HCT116 (cell line): ENCODE results near the gene MYLK.

Experiments used
- CTCF ChIP-seq, 3 experiments: fragments of 200-600 bp in 1 of 3; sonication (generic) in 1 of 3; IDR thresholded peaks in 2 of 3; conservative IDR thresholded peaks in 1 of 3; 2 replicates each; pipeline ENCODE4 v1.5.1; 2012 to 2017; ENCODE audit warnings: low read depth in 2 of 3, low read length in 2 of 3, antibody characterized with exemption in 1 of 3, borderline replicate concordance in 1 of 3, control low read depth in 1 of 3, mild to moderate bottlenecking in 1 of 3, mixed read lengths in 1 of 3, mixed run types in 1 of 3, moderate library complexity in 1 of 3; ENCODE audit not compliant: insufficient read depth in 1 of 3
- EZH2 ChIP-seq: fragments of 200-600 bp; sonication (generic); IDR thresholded peaks from 2 replicates; pipeline ENCODE4 v1.6.1; 2017; ENCODE audit warnings: antibody characterized with exemption, mixed run types
- EZH2phosphoT487 ChIP-seq: fragments of 200-600 bp; IDR thresholded peaks from 2 replicates; pipeline ENCODE4 v1.6.1; 2018; ENCODE audit warnings: antibody characterized with exemption, borderline replicate concordance
- FOSL1 ChIP-seq: IDR thresholded peaks from 2 replicates; pipeline ENCODE4 v1.6.1; 2012; ENCODE audit warnings: low read depth
- POLR2A ChIP-seq: IDR thresholded peaks from 2 replicates; pipeline ENCODE4 v1.7.0; 2011; ENCODE audit warnings: borderline replicate concordance; ENCODE audit not compliant: insufficient read depth, insufficient read length; ENCODE audit errors: extremely low read depth
- POLR2AphosphoS5 ChIP-seq: IDR thresholded peaks from 2 replicates; pipeline ENCODE4 v1.6.1; 2011; ENCODE audit warnings: mild to moderate bottlenecking, low read depth, low read length, moderate library complexity
- RAD21 ChIP-seq: IDR thresholded peaks from 2 replicates; pipeline ENCODE4 v1.6.1; 2012; ENCODE audit warnings: low read depth, mild to moderate bottlenecking
- TCF7L2 ChIP-seq: IDR thresholded peaks from 2 replicates; pipeline ENCODE4 v1.7.0; 2011; ENCODE audit warnings: borderline replicate concordance, inconsistent platforms; ENCODE audit not compliant: insufficient read depth, insufficient read length; ENCODE audit errors: extremely low read depth
- ZFX ChIP-seq: fragments of 450-650 bp; IDR thresholded peaks from 2 replicates; pipeline ENCODE4 v1.6.1; 2017
- ZNF274 ChIP-seq: fragments of 200-500 bp; sonication (Bioruptor generic); IDR thresholded peaks from 2 replicates; pipeline ENCODE4 v1.6.1; 2014; ENCODE audit warnings: mild to moderate bottlenecking, low read depth, low read length, inconsistent platforms
- TF ChIP-seq, protein P1 (sequence below): IDR thresholded peaks from 2 replicates; pipeline ENCODE4 v1.6.1; 2012

DNA sequence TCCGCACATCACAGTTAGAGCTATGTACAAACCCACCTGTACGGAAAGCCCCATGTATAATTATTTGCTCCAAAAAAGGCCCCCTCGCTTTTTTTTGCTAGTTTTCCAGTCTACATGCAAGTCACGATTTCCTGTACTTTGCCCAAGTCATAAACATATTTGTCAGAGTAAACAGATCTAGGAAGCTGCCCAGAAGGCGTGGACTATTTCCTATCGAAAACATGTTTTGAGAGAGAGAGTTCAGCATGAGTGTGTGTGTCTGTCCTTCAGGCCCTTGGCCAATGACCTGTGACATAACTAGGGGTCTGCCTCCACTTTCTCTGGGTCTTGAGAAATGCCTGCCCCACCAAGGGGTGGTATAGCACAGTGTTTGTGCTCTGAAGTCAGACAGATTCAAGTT lies 226.6 kb downstream of the MYLK start:
- no peak for TF ChIP-seq CTCF (IDR thresholded peaks at IDR 0.05 in 2 of 3, conservative IDR thresholded peaks at IDR 0.05 in 1 of 3; ENCODE audit: borderline replicate concordance in 1 of 3, insufficient read depth in 1 of 3, low read depth in 2 of 3, low read length in 2 of 3)
- TF ChIP-seq FOSL1: no peak
- no peak for TF ChIP-seq EZH2phosphoT487
- TF ChIP-seq EZH2: no peak
- no peak for TF ChIP-seq TCF7L2
- no peak for TF ChIP-seq RAD21
- TF ChIP-seq POLR2A: no peak
- no peak for TF ChIP-seq ZNF274
- TF ChIP-seq, protein P1, sequence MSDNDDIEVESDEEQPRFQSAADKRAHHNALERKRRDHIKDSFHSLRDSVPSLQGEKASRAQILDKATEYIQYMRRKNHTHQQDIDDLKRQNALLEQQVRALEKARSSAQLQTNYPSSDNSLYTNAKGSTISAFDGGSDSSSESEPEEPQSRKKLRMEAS: no peak
- no peak for TF ChIP-seq POLR2AphosphoS5
- TF ChIP-seq ZFX: no peak
